Parathyroid adenoma (tissue), 2 donors: ENCODE data around the gene ILF3.
A peak's percentile ranks its signal among the peaks of the same experiment; 100 is the strongest.

ENCODE experiments used
- H2AFZ ChIP-seq: fragments of 300-600 bp; sonication (generic); one replicate; pipeline ENCODE4 v1.7.0; 2017; ENCODE audit warnings: antibody characterized with exemption, mild to moderate bottlenecking
- H3K27ac ChIP-seq: fragments of 300-600 bp; sonication (generic); one replicate; pipeline ENCODE4 v1.7.0; 2017
- H3K27me3 ChIP-seq: fragments of 300-600 bp; sonication (generic); one replicate; pipeline ENCODE4 v1.7.0; 2017; ENCODE audit warnings: low read length; ENCODE audit not compliant: control insufficient read depth, insufficient read depth
- H3K36me3 ChIP-seq: fragments of 300-600 bp; sonication (generic); one replicate; pipeline ENCODE4 v1.7.0; 2017; ENCODE audit warnings: low read length; ENCODE audit not compliant: control insufficient read depth, insufficient read depth
- H3K4me1 ChIP-seq: fragments of 300-600 bp; sonication (generic); one replicate; pipeline ENCODE4 v1.7.0; 2017; ENCODE audit warnings: control low read depth
- H3K4me2 ChIP-seq: fragments of 300-600 bp; sonication (generic); one replicate; pipeline ENCODE4 v1.7.0; 2017; ENCODE audit warnings: low read length
- H3K4me3 ChIP-seq: fragments of 300-600 bp; sonication (generic); one replicate; pipeline ENCODE4 v1.7.0; 2017; ENCODE audit warnings: low read depth, low read length
- H3K79me2 ChIP-seq: fragments of 300-600 bp; sonication (generic); one replicate; pipeline ENCODE4 v1.7.0; 2017; ENCODE audit warnings: control low read depth
- H3K9ac ChIP-seq: fragments of 300-600 bp; sonication (generic); one replicate; pipeline ENCODE4 v1.7.0; 2017; ENCODE audit warnings: mild to moderate bottlenecking
- H3K9me3 ChIP-seq: fragments of 300-600 bp; sonication (generic); one replicate; pipeline ENCODE4 v1.7.0; 2017; ENCODE audit warnings: low read length; ENCODE audit not compliant: control insufficient read depth
- CTCF ChIP-seq: fragments of 300-600 bp; sonication (generic); IDR thresholded peaks from one replicate; pipeline ENCODE4 v1.7.0; 2017; ENCODE audit warnings: antibody characterized with exemption, mild to moderate bottlenecking
- donor health status: primary hyperparathyroidism.

The ILF3 gene

GRCh38 chr19:10624585-10624984 lies 29.6 kb upstream of the ILF3 start:
- H3K9me3 ChIP-seq: no peaks in the 10 kb centered on the region
- no peaks in the 10 kb centered on the region for H3K36me3 ChIP-seq
- peak overlapping the region; percentile 94 for H3K4me2 ChIP-seq
- TF ChIP-seq CTCF: no peak
- H3K9ac ChIP-seq: no peak overlapping the region
- no peak overlapping the region for H3K27ac ChIP-seq
- no peaks in the 10 kb centered on the region for H3K79me2 ChIP-seq
- H3K4me1 ChIP-seq: peaks cover 12% of the 10 kb centered on the region
- peak overlapping the region; percentile 91 for H2AFZ ChIP-seq
- peak overlapping the region; percentile 63 for H3K4me3 ChIP-seq
- H3K27me3 ChIP-seq: no peaks in the 10 kb centered on the region

GRCh38 chr19:10625003-10625761 lies 29.0 kb upstream of the ILF3 start, which contains the start of gene SLC44A2:
Gene SLC44A2, plus strand, starts transcription at chr19:10625553. Its CDS starts 81 bp downstream, at chr19:10625634.
- H2AFZ ChIP-seq: peak within 1 kb of the TSS; percentile 91
- no peaks in the 10 kb centered on the region for H3K79me2 ChIP-seq
- TF ChIP-seq CTCF: no peak
- H3K9ac ChIP-seq: peak within 1 kb of the TSS; percentile 57
- peak within 1 kb of the TSS; percentile 66 for H3K27ac ChIP-seq
- H3K4me3 ChIP-seq: peak within 1 kb of the TSS; percentile 63
- H3K4me2 ChIP-seq: peak within 1 kb of the TSS; percentile 94
- H3K27me3 ChIP-seq: no peaks in the 10 kb centered on the region
- H3K36me3 ChIP-seq: no peaks in the 10 kb centered on the region
- no peaks in the 10 kb centered on the region for H3K9me3 ChIP-seq
- peaks cover 12% of the 10 kb centered on the region for H3K4me1 ChIP-seq

- Histone ChIP-seq H3K36me3 (no peaks in the 10 kb centered on the region), H3K4me1 (peaks cover 12% of the 10 kb centered on the region), H3K9me3 (no peaks in the 10 kb centered on the region), H3K9ac (peak overlapping the region; percentile 57), H3K27me3 (no peaks in the 10 kb centered on the region), H2AFZ (peak overlapping the region; percentile 91), H3K27ac (peak overlapping the region; percentile 66), H3K4me2 (peak overlapping the region; percentile 94), H3K79me2 (no peaks in the 10 kb centered on the region), H3K4me3 (peak overlapping the region; percentile 63)
- TF ChIP-seq CTCF: no peak
These were observed 28.4 kb upstream of the ILF3 start for GRCh38 chr19:10625762-10626138.

GRCh38 chr19:10631874-10632273 lies 22.3 kb upstream of the ILF3 start:
- Histone ChIP-seq H3K27me3 (no peaks in the 10 kb centered on the region), H3K9me3 (no peaks in the 10 kb centered on the region), H3K36me3 (no peaks in the 10 kb centered on the region), H3K4me3 (no peak overlapping the region), H3K4me2 (no peak overlapping the region), H2AFZ (no peak overlapping the region), H3K9ac (no peak overlapping the region), H3K27ac (no peak overlapping the region), H3K4me1 (no peaks in the 10 kb centered on the region), H3K79me2 (no peaks in the 10 kb centered on the region)
- no peak for TF ChIP-seq CTCF

- Histone ChIP-seq H3K4me2 (no peak overlapping the region), H3K27ac (no peak overlapping the region), H3K9ac (no peak overlapping the region), H3K4me3 (no peak overlapping the region), H2AFZ (no peak overlapping the region), H3K79me2 (no peaks in the 10 kb centered on the region), H3K9me3 (no peaks in the 10 kb centered on the region), H3K36me3 (no peaks in the 10 kb centered on the region), H3K4me1 (no peaks in the 10 kb centered on the region), H3K27me3 (no peaks in the 10 kb centered on the region)
- no peak for TF ChIP-seq CTCF
These were observed 19.7 kb upstream of the ILF3 start for GRCh38 chr19:10634430-10634829.
